H1 (cell line): ENCODE measurements around the gene RNF220.

Experiments
- CHD1 ChIP-seq: IDR thresholded peaks from 2 replicates; pipeline ENCODE4 v1.6.1; 2012; ENCODE audit warnings: low read depth, low read length, improper control_type of control experiment
- CREB1 ChIP-seq: IDR thresholded peaks from 2 replicates; pipeline ENCODE4 v1.6.1; 2012; ENCODE audit warnings: inconsistent platforms
- CTCF ChIP-seq, 3 experiments: IDR thresholded peaks; 1 replicate in 2 of 3; 2 replicates in 1 of 3; pipeline versions ENCODE4 v1.5.1 to v1.6.1; 2011; ENCODE audit warnings: low read length in 3 of 3, mild to moderate bottlenecking in 3 of 3, inconsistent platforms in 2 of 3, low read depth in 1 of 3, moderate library complexity in 1 of 3; ENCODE audit not compliant: insufficient read depth in 1 of 3; ENCODE audit errors: control extremely low read depth in 1 of 3
- EP300 ChIP-seq, 2 experiments: IDR thresholded peaks; 1 replicate in 1 of 2; 2 replicates in 1 of 2; pipeline ENCODE4 v1.6.1; 2011 to 2012; ENCODE audit warnings: low read depth in 2 of 2, low read length in 2 of 2, mild to moderate bottlenecking in 2 of 2, borderline replicate concordance in 1 of 2, inconsistent platforms in 1 of 2, moderate library complexity in 1 of 2
- GTF2F1 ChIP-seq: IDR thresholded peaks from 2 replicates; pipeline ENCODE4 v1.6.1; 2012; ENCODE audit warnings: low read depth, low read length, improper control_type of control experiment, borderline replicate concordance
- POLR2A ChIP-seq, 2 experiments: IDR thresholded peaks; 1 replicate in 1 of 2; 2 replicates in 1 of 2; pipeline ENCODE4 v1.6.1; 2011; ENCODE audit warnings: low read depth in 2 of 2, low read length in 2 of 2, mild to moderate bottlenecking in 2 of 2; ENCODE audit errors: control extremely low read depth in 1 of 2
- SP1 ChIP-seq: IDR thresholded peaks from 2 replicates; pipeline ENCODE4 v1.6.1; 2011; ENCODE audit warnings: low read depth, low read length
- TBP ChIP-seq: IDR thresholded peaks from 2 replicates; pipeline ENCODE4 v1.6.1; 2011; ENCODE audit warnings: low read depth, low read length, improper control_type of control experiment

DNA sequence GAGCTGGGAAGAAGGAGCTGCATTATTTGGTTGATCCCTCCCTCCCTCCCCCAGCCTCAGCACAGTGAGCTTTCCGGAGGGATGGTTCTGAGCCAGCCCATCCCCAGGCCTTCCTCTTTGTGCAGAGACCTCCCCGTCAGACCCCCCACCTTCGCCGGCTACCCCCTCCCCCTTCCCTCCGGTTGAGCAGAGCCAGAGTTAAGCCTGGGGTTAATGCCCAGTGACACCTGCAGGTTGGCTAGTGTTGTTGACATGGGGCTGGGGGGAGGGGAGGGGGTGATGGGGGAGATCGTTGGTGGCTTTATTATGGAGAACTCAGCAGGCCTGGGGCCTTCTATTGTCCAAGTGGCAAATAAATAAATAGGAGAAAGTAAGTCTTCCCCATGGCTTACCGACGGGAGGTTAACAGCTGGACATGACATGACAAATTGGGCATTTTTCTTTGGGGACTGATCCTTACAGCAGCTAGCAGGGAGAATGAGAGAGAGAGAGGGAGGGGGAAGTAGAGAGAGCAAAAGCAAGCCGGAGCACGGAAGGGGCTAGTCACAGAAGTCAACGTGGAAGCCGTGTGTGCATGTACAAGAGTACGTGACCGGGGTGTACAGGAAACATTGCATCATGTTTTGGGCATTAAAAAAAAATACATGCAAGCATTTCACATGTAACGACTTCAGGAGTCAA is 138.1 kb downstream of the RNF220 start:
- TF ChIP-seq TBP = no peak
- TF ChIP-seq GTF2F1 = no peak
- peak in 1 of 2 experiments; percentile 90; a peak in 1 of 3 replicates for TF ChIP-seq EP300 (IDR thresholded peaks at IDR 0.05; ENCODE audit: borderline replicate concordance in 1 of 2, low read depth in 2 of 2, low read length in 2 of 2)
- TF ChIP-seq CTCF (IDR thresholded peaks at IDR 0.05; ENCODE audit: control extremely low read depth in 1 of 3, insufficient read depth in 1 of 3, low read depth in 1 of 3, low read length in 3 of 3) = peak in 2 of 3 experiments; percentile 17 to 49; a peak in 2 of 4 replicates
- no peak; the same call in 1 of the 2 replicates for TF ChIP-seq CREB1
- TF ChIP-seq SP1 = peak; percentile 61; the same call in 1 of the 2 replicates
- no peak for TF ChIP-seq CHD1
- TF ChIP-seq POLR2A (IDR thresholded peaks at IDR 0.05; ENCODE audit: control extremely low read depth in 1 of 2, low read depth in 2 of 2, low read length in 2 of 2) = peak in 1 of 2 experiments; percentile 47; a peak in 1 of 3 replicates
